ENCODE measurements around the gene ETV6.
A peak's percentile ranks its signal among the peaks of the same experiment; 100 is the strongest.

DNA sequence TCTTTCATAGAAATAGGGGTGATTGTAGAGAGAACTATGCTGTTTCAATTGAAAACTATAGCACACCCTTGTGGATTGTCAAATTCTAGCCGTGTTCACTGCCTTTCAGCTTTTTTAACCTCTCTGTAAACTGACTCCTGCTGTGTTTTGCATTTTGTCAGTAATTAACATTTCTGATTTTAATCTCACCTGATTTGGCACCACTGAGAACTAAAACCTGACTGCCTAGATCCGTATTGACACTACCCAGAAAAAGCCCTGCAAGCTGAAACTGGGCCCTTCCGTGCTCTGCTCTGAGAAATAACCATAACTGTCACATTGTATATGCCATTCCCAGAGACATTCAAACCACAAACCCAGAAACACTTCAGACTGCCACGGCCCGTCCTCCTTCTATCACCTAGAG lies 26.6 kb upstream of the ETV6 start:
- TF ChIP-seq, protein P1, sequence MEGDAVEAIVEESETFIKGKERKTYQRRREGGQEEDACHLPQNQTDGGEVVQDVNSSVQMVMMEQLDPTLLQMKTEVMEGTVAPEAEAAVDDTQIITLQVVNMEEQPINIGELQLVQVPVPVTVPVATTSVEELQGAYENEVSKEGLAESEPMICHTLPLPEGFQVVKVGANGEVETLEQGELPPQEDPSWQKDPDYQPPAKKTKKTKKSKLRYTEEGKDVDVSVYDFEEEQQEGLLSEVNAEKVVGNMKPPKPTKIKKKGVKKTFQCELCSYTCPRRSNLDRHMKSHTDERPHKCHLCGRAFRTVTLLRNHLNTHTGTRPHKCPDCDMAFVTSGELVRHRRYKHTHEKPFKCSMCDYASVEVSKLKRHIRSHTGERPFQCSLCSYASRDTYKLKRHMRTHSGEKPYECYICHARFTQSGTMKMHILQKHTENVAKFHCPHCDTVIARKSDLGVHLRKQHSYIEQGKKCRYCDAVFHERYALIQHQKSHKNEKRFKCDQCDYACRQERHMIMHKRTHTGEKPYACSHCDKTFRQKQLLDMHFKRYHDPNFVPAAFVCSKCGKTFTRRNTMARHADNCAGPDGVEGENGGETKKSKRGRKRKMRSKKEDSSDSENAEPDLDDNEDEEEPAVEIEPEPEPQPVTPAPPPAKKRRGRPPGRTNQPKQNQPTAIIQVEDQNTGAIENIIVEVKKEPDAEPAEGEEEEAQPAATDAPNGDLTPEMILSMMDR (IDR thresholded peaks at IDR 0.05): peak; percentile 26 to 54 (median 46)
- no peak for TF ChIP-seq POLR2A (IDR thresholded peaks at IDR 0.05)

All from right lobe of liver (tissue), 4 donors.